Liver (tissue), 9 donors: ENCODE results near the gene ZDHHC24. TPM values are rescaled to one million over a fixed set of nuclear protein-coding genes. Genes with fewer than 3 reads are reported as not detected.

ENCODE experiments used
- DNase-seq: peaks from one replicate; pipeline ENCODE4 v3.0.0-alpha.2; 2017; ENCODE audit warnings: low spot score
- H3K27ac ChIP-seq, 2 donors: one replicate each; pipeline ENCODE4 v1.7.0; 2013; ENCODE audit warnings: inconsistent platforms in 2 of 2, low read length in 2 of 2, control low read depth in 1 of 2, low read depth in 1 of 2, mild to moderate bottlenecking in 1 of 2
- H3K27me3 ChIP-seq, 4 donors: one replicate each; pipeline versions ENCODE4 v1.6.1 to v1.7.0; 2013; ENCODE audit warnings: low read length in 3 of 4, inconsistent platforms in 1 of 4, mild to moderate bottlenecking in 1 of 4, moderate library complexity in 1 of 4; ENCODE audit not compliant: control insufficient read depth in 4 of 4, insufficient read depth in 4 of 4
- H3K36me3 ChIP-seq, 4 donors: one replicate each; pipeline versions ENCODE4 v1.6.1 to v1.7.0; 2013; ENCODE audit warnings: low read length in 3 of 4, mild to moderate bottlenecking in 3 of 4, low read depth in 1 of 4, moderate library complexity in 1 of 4; ENCODE audit not compliant: control insufficient read depth in 4 of 4, insufficient read depth in 3 of 4
- H3K4me1 ChIP-seq, 4 donors: one replicate each; pipeline versions ENCODE4 v1.6.1 to v1.7.0; 2013; ENCODE audit warnings: low read length in 3 of 4, mild to moderate bottlenecking in 3 of 4, moderate library complexity in 1 of 4; ENCODE audit not compliant: control insufficient read depth in 4 of 4, insufficient read depth in 4 of 4
- H3K4me3 ChIP-seq, 3 donors: one replicate each; pipeline versions ENCODE4 v1.6.1 to v1.7.0; 2013; ENCODE audit warnings: low read length in 3 of 3, control low read depth in 1 of 3, low read depth in 1 of 3, mild to moderate bottlenecking in 1 of 3
- H3K9ac ChIP-seq, 2 donors: one replicate each; pipeline ENCODE4 v1.7.0; 2013; ENCODE audit warnings: low read length in 2 of 2, mild to moderate bottlenecking in 2 of 2, moderate library complexity in 2 of 2, control low read depth in 1 of 2, low read depth in 1 of 2
- H3K9me3 ChIP-seq, 4 donors: one replicate each; pipeline versions ENCODE4 v1.6.1 to v1.7.0; 2013; ENCODE audit warnings: low read length in 3 of 4; ENCODE audit not compliant: control insufficient read depth in 4 of 4
- ATF3 ChIP-seq: IDR thresholded peaks from 2 replicates; pipeline ENCODE4 v1.6.1; 2016; ENCODE audit warnings: antibody characterized with exemption
- CTCF ChIP-seq: fragments of 150-350 bp; IDR thresholded peaks from 2 replicates; pipeline ENCODE4 v1.5.1; 2017; ENCODE audit warnings: improper control_type of control experiment, low read depth, low read length; ENCODE audit not compliant: missing input control
- EGR1 ChIP-seq, 2 donors: IDR thresholded peaks; 2 replicates each; pipeline ENCODE4 v1.6.1; 2016 to 2018; ENCODE audit warnings: antibody characterized with exemption in 2 of 2, low read depth in 2 of 2
- FOXA1 ChIP-seq: IDR thresholded peaks from 2 replicates; pipeline ENCODE4 v1.6.1; 2016; ENCODE audit warnings: antibody characterized with exemption
- HNF4A ChIP-seq, 2 donors: conservative IDR thresholded peaks; 2 replicates each; pipeline ENCODE4 v1.6.1; 2016; ENCODE audit warnings: antibody characterized with exemption in 2 of 2, mild to moderate bottlenecking in 2 of 2
- HNF4G ChIP-seq: IDR thresholded peaks from 2 replicates; pipeline ENCODE4 v1.6.1; 2016; ENCODE audit warnings: antibody characterized with exemption
- JUND ChIP-seq, 2 donors: IDR thresholded peaks; 2 replicates each; pipeline ENCODE4 v1.6.1; 2016; ENCODE audit warnings: antibody characterized with exemption in 2 of 2
- MAX ChIP-seq: IDR thresholded peaks from 2 replicates; pipeline ENCODE4 v1.6.1; 2016; ENCODE audit warnings: antibody characterized with exemption
- NR2F2 ChIP-seq: IDR thresholded peaks from 2 replicates; pipeline ENCODE4 v1.6.1; 2016; ENCODE audit warnings: antibody characterized with exemption
- RAD21 ChIP-seq, 2 donors: IDR thresholded peaks; 2 replicates each; pipeline ENCODE4 v1.6.1; 2016; ENCODE audit warnings: antibody characterized with exemption in 2 of 2, mild to moderate bottlenecking in 2 of 2
- RXRA ChIP-seq, 2 donors: IDR thresholded peaks; 2 replicates each; pipeline ENCODE4 v1.6.1; 2017 to 2018; ENCODE audit warnings: antibody characterized with exemption in 2 of 2, mild to moderate bottlenecking in 1 of 2
- SP1 ChIP-seq: IDR thresholded peaks from 2 replicates; pipeline ENCODE4 v1.6.1; 2018; ENCODE audit warnings: antibody characterized with exemption, mild to moderate bottlenecking
- TAF1 ChIP-seq: conservative IDR thresholded peaks from 2 replicates; pipeline ENCODE4 v1.6.1; 2016; ENCODE audit warnings: antibody characterized with exemption, mild to moderate bottlenecking
- WGBS: extraction: QIAGEN DNeasy Blood & Tissue Kit; methylation state at CpG from one replicate; pipeline ENCODE4 v1.1.7; 2013; 5-methylcytosine and 5-hydroxymethylcytosine counted together
- polyA plus RNA-seq, 2 donors: library from polyadenylated mRNA; stranded (reverse) in 1 of 2; unstranded in 1 of 2; fragments of 200-250 nt in 1 of 2; fragments of >200 nt in 1 of 2; fragmentation: Nextera tagmentation in 1 of 2; extraction: Ambion mirVana in 1 of 2; gene quantifications; one replicate each; pipeline versions ENCODE4 v1.2.1 to v1.2.3, GENCODE V29; 2013 to 2015
- total RNA-seq, 2 donors: library from RNA; depleted of rRNA; stranded (reverse); fragments of >200 nt; gene quantifications; one replicate each; pipeline ENCODE4 v1.2.3, GENCODE V29; 2014
- TF ChIP-seq, protein P1 (sequence below): IDR thresholded peaks from 2 replicates; pipeline ENCODE4 v1.6.1; 2016; ENCODE audit warnings: antibody characterized with exemption
- TF ChIP-seq, protein P2 (sequence below): IDR thresholded peaks from 2 replicates; pipeline ENCODE4 v1.6.1; 2016; ENCODE audit warnings: antibody characterized with exemption, mild to moderate bottlenecking
- donor health status: healthy.
- donor health status: healthy.
- donor health status: healthy.
- donor health status: healthy.
- donor health status: healthy.

Gene ZDHHC24
- total and polyA plus RNA-seq, 4 donors = 4.1 to 6.4 (median 5.1) TPM

DNA sequence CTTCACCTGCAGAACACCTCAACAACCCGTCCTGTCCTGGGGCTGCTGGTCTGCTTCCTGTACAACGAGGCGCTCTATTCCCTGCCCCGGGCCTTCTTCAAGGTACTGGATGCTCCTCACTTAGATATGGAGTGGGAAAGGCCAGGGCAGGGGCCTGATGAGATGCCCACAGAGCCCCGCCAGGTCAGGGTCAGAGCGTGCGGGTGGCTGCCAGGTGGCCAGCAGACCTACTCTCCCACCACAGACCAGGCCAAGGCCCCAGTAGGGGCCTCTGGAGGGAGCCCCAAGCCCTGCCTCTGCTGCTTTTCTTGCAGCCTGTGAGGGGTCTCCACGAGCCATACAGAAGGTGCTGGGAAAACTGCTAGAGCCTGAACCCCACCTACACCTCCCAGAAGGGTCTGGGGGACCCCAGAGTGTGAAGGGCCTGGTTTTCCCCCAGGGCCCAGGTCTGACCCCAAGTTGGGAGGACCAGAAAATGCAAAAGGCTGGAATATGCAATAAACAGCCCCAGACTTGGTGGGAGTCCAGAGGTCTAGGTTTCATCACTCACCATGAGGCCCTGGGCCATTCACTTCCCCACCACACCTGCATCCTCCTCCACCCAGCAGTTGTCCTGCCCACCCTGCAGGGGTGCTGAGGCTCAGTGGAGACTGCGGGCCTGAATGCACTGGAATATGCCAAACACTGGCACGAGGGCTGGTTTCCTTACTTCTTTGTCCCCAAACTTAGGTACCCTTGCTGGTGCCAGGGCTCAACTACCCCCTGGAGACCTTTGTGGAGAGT lies 14.7 kb downstream of the ZDHHC24 start:
- no peak overlapping the region for H3K27ac ChIP-seq
- no peak for DNase-seq
- H3K27me3 ChIP-seq = no peaks in the 10 kb centered on the region
- H3K36me3 ChIP-seq = peaks cover 0 to 19% (median 0%) of the 10 kb centered on the region in 4 donors
- no peak overlapping the region for H3K9ac ChIP-seq
- no peak overlapping the region for H3K4me3 ChIP-seq
- TF ChIP-seq EGR1 (IDR thresholded peaks at IDR 0.05; ENCODE audit: low read depth in 2 of 2) = no peak
- 93% methylated on average over 10 of the region's 10 CpGs for WGBS
- H3K4me1 ChIP-seq = no peaks in the 10 kb centered on the region
- H3K9me3 ChIP-seq = no peaks in the 10 kb centered on the region

DNA sequence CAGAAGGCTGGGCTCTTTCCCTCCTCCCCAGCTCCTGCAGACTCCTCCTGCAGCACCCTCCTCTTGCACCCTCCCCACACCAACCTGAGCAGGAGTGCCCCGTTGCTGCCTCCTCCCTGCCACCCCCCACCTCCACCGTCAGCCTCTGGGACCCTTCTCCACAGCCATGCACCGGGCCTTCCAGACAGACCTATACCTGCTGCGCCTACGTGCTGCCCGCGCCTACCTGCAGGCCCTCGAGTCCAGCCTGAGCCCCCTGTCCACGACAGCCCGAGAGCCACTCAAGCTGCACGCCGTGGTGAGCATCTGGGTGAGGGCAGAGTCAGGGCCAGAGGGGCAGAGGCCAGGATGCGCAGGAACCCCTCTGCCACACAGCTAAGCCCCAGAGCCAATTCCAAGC lies 16.2 kb downstream of the ZDHHC24 start:
- H3K27ac ChIP-seq = no peak overlapping the region
- H3K27me3 ChIP-seq = no peaks in the 10 kb centered on the region
- H3K4me3 ChIP-seq = no peak overlapping the region
- H3K9ac ChIP-seq = no peak overlapping the region
- DNase-seq = no peak
- H3K9me3 ChIP-seq = no peaks in the 10 kb centered on the region
- no peaks in the 10 kb centered on the region for H3K4me1 ChIP-seq
- TF ChIP-seq SP1 (no peak), ATF3 (no peak), NR2F2 (no peak), EGR1 (IDR thresholded peaks at IDR 0.05; ENCODE audit: low read depth in 2 of 2) (no peak), RXRA (IDR thresholded peaks at IDR 0.05) (no peak), RAD21 (IDR thresholded peaks at IDR 0.05) (no peak), HNF4A (conservative IDR thresholded peaks at IDR 0.05) (no peak), TAF1 (no peak), CTCF (no peak), JUND (IDR thresholded peaks at IDR 0.05) (no peak), HNF4G (no peak), MAX (no peak), FOXA1 (no peak)
- TF ChIP-seq, protein P1, sequence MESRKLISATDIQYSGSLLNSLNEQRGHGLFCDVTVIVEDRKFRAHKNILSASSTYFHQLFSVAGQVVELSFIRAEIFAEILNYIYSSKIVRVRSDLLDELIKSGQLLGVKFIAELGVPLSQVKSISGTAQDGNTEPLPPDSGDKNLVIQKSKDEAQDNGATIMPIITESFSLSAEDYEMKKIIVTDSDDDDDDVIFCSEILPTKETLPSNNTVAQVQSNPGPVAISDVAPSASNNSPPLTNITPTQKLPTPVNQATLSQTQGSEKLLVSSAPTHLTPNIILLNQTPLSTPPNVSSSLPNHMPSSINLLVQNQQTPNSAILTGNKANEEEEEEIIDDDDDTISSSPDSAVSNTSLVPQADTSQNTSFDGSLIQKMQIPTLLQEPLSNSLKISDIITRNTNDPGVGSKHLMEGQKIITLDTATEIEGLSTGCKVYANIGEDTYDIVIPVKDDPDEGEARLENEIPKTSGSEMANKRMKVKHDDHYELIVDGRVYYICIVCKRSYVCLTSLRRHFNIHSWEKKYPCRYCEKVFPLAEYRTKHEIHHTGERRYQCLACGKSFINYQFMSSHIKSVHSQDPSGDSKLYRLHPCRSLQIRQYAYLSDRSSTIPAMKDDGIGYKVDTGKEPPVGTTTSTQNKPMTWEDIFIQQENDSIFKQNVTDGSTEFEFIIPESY = no peak
- TF ChIP-seq, protein P2, sequence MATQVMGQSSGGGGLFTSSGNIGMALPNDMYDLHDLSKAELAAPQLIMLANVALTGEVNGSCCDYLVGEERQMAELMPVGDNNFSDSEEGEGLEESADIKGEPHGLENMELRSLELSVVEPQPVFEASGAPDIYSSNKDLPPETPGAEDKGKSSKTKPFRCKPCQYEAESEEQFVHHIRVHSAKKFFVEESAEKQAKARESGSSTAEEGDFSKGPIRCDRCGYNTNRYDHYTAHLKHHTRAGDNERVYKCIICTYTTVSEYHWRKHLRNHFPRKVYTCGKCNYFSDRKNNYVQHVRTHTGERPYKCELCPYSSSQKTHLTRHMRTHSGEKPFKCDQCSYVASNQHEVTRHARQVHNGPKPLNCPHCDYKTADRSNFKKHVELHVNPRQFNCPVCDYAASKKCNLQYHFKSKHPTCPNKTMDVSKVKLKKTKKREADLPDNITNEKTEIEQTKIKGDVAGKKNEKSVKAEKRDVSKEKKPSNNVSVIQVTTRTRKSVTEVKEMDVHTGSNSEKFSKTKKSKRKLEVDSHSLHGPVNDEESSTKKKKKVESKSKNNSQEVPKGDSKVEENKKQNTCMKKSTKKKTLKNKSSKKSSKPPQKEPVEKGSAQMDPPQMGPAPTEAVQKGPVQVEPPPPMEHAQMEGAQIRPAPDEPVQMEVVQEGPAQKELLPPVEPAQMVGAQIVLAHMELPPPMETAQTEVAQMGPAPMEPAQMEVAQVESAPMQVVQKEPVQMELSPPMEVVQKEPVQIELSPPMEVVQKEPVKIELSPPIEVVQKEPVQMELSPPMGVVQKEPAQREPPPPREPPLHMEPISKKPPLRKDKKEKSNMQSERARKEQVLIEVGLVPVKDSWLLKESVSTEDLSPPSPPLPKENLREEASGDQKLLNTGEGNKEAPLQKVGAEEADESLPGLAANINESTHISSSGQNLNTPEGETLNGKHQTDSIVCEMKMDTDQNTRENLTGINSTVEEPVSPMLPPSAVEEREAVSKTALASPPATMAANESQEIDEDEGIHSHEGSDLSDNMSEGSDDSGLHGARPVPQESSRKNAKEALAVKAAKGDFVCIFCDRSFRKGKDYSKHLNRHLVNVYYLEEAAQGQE = no peak
- WGBS = 93% methylated on average over 13 of the region's 13 CpGs
- H3K36me3 ChIP-seq = peaks cover 0 to 15% (median 0%) of the 10 kb centered on the region in 4 donors
